Aorta (tissue), 5 donors: ENCODE measurements around the gene MON2. TPM values are rescaled to one million over a fixed set of nuclear protein-coding genes. Genes with fewer than 3 reads are reported as not detected.

Experiments used
- ATAC-seq: fragments of 200-7000 bp; cut with Tn5 transposase; one replicate; pipeline ENCODE4 v1.9.1; 2022; ENCODE audit warnings: moderate library complexity; ENCODE audit not compliant: low FRiP score
- DNase-seq, 2 donors: peaks; one replicate each; pipeline ENCODE4 v3.0.0-alpha.2; 2020
- H3K27ac ChIP-seq, 2 donors: one replicate each; pipeline ENCODE4 v1.5.1; 2013; ENCODE audit warnings: low read length in 2 of 2, mild to moderate bottlenecking in 2 of 2, moderate library complexity in 2 of 2, control low read depth in 1 of 2, inconsistent platforms in 1 of 2, low read depth in 1 of 2
- H3K27me3 ChIP-seq, 2 donors: one replicate each; pipeline ENCODE4 v1.6.1; 2013; ENCODE audit warnings: control low read depth in 1 of 2, low read length in 1 of 2, mild to moderate bottlenecking in 1 of 2, moderate library complexity in 1 of 2; ENCODE audit not compliant: insufficient read depth in 2 of 2, control insufficient read depth in 1 of 2
- H3K36me3 ChIP-seq, 2 donors: one replicate each; pipeline ENCODE4 v1.6.1; 2013; ENCODE audit warnings: control low read depth in 1 of 2, low read length in 1 of 2, mild to moderate bottlenecking in 1 of 2; ENCODE audit not compliant: insufficient read depth in 2 of 2, control insufficient read depth in 1 of 2
- H3K4me1 ChIP-seq, 2 donors: one replicate each; pipeline ENCODE4 v1.6.1; 2013; ENCODE audit warnings: low read length in 2 of 2, control low read depth in 1 of 2, mild to moderate bottlenecking in 1 of 2, moderate library complexity in 1 of 2; ENCODE audit not compliant: insufficient read depth in 2 of 2, control insufficient read depth in 1 of 2
- H3K4me3 ChIP-seq, 2 donors: one replicate each; pipeline ENCODE4 v1.5.1; 2013; ENCODE audit warnings: low read length in 2 of 2, control low read depth in 1 of 2, mild to moderate bottlenecking in 1 of 2
- H3K9me3 ChIP-seq: one replicate; pipeline ENCODE4 v1.6.1; 2013; ENCODE audit warnings: mild to moderate bottlenecking, low read length; ENCODE audit not compliant: control insufficient read depth
- WGBS, 2 donors: extraction: QIAGEN DNeasy Blood & Tissue Kit; methylation state at CpG; one replicate each; pipeline ENCODE4 v1.1.7; 2013; 5-methylcytosine and 5-hydroxymethylcytosine counted together
- intact Hi-C, 2 donors: fragments of 100-400 bp; cut with DNase I; formaldehyde crosslinking; loops; one replicate each; pipeline versions ENCODE4 v1.14.2 to v1.15.0; 2022
- polyA plus RNA-seq, 2 donors: library from polyadenylated mRNA; stranded (reverse); fragments of 200-250 nt; gene quantifications; one replicate each; pipeline ENCODE4 v1.2.3, GENCODE V29; 2013
- total RNA-seq, 2 donors: library from RNA; stranded (reverse); fragmentation: NEBNext Ultra II Directional; extraction: Animal tissue kit (Norgen Biotek cat#: 25700); gene quantifications; one replicate each; pipeline ENCODE4 v1.2.1, GENCODE V29; 2021
- donor health status: healthy with polysubstance abuse.
- donor health status: Bipolar disorder and iron deficiency.
- donor health status: DM: no; HTN: no; CAD: no.
- donor health status: DM: no; HTN: no; CAD: no.
- donor health status: DM: yes; HTN: yes; CAD: no.

MON2 gene
- total and polyA plus RNA-seq, 4 donors, result 3.6 to 106 (median 63.0) TPM

GRCh38 chr12:62603061-62603810, 136.6 kb downstream of the MON2 start:
- ATAC-seq, result peak; percentile 97
- H3K9me3 ChIP-seq, result no peaks in the 10 kb centered on the region
- intact Hi-C loops, result loop anchor here (2.0 to 5.0 kb wide), 2 partner anchors 136 to 192 kb away; partner anchors contain the start of gene MON2 (in 1 of the 2)

GRCh38 chr12:62603811-62604098, 137.1 kb downstream of the MON2 start:
- Histone ChIP-seq H3K27me3 (no peaks in the 10 kb centered on the region), H3K27ac (peak overlapping the region; percentile 72 to 100), H3K4me3 (peak overlapping the region; percentile 48 to 94), H3K36me3 (no peaks in the 10 kb centered on the region), H3K4me1 (no peaks in the 10 kb centered on the region), H3K9me3 (no peaks in the 10 kb centered on the region)
- ATAC-seq, result no peak
- no peak for DNase-seq
- intact Hi-C loops, result loop anchor here (2.0 to 5.0 kb wide), 2 partner anchors 136 to 191 kb away; partner anchors contain the start of gene MON2 (in 1 of the 2)
- WGBS, 2 donors, result 0% methylated on average over 14 of the region's 14 CpGs

More at GRCh38 chr12:62603061-62603810, 136.6 kb downstream of the MON2 start:
- no peaks in the 10 kb centered on the region for H3K27me3 ChIP-seq
- H3K4me3 ChIP-seq, result peak overlapping the region; percentile 48 to 94
- 0% methylated on average over 72 to 94 of the region's 94 CpGs for WGBS, 2 donors
- H3K4me1 ChIP-seq, result no peaks in the 10 kb centered on the region
- no peaks in the 10 kb centered on the region for H3K36me3 ChIP-seq
- H3K27ac ChIP-seq, result peak overlapping the region; percentile 72 to 100
- peak; percentile 93 to 95 for DNase-seq

- intact Hi-C loops, result loop anchor here in 1 of 2 donors (5.0 kb wide), 1 partner anchor 137 kb away; the partner anchor contains the start of gene MON2
- Histone ChIP-seq H3K36me3 (no peaks in the 10 kb centered on the region), H3K4me1 (peaks cover 0 to 3% of the 10 kb centered on the region in 2 donors), H3K27ac (no peak overlapping the region), H3K4me3 (peak overlapping the region; percentile 48 to 94), H3K27me3 (no peaks in the 10 kb centered on the region), H3K9me3 (no peaks in the 10 kb centered on the region)
- WGBS, 2 donors, result 2 to 5% methylated on average over 1 of the region's 1 CpG
- ATAC-seq (no peak), DNase-seq (no peak)
Observed at GRCh38 chr12:62604373-62604772, 137.7 kb downstream of the MON2 start.

- no peaks in the 10 kb centered on the region for H3K27me3 ChIP-seq
- DNase-seq, result no peak
- no peaks in the 10 kb centered on the region for H3K9me3 ChIP-seq
- H3K36me3 ChIP-seq, result no peaks in the 10 kb centered on the region
- ATAC-seq, result no peak
- intact Hi-C loops, result loop anchor here in 1 of 2 donors (5.0 kb wide), 1 partner anchor 138 kb away; the partner anchor contains the start of gene MON2
- H3K4me3 ChIP-seq, result peak overlapping the region; percentile 48 to 94
- H3K27ac ChIP-seq, result no peak overlapping the region
- WGBS, 2 donors, result 3 to 7% methylated on average over 4 of the region's 4 CpGs
- H3K4me1 ChIP-seq, result peaks cover 0 to 3% of the 10 kb centered on the region in 2 donors
Observed at GRCh38 chr12:62604871-62605270, 138.2 kb downstream of the MON2 start.

- DNase-seq (no peak), ATAC-seq (no peak)
- H3K4me1 ChIP-seq, result peaks cover 0 to 3% of the 10 kb centered on the region in 2 donors
- no peaks in the 10 kb centered on the region for H3K27me3 ChIP-seq
- H3K9me3 ChIP-seq, result no peaks in the 10 kb centered on the region
- no peaks in the 10 kb centered on the region for H3K36me3 ChIP-seq
- no peak overlapping the region for H3K4me3 ChIP-seq
- intact Hi-C loops, result no loop called here
- WGBS, 2 donors, result 93 to 96% methylated on average over 2 of the region's 2 CpGs
- no peak overlapping the region for H3K27ac ChIP-seq
Observed at GRCh38 chr12:62605981-62606380, 139.4 kb downstream of the MON2 start.

- H3K9me3 ChIP-seq, result no peaks in the 10 kb centered on the region
- intact Hi-C loops, result no loop called here
- WGBS, 2 donors, result 95 to 100% methylated on average over 1 of the region's 1 CpG
- no peak overlapping the region for H3K27ac ChIP-seq
- no peaks in the 10 kb centered on the region for H3K36me3 ChIP-seq
- DNase-seq, result no peak
- peaks cover 0 to 3% of the 10 kb centered on the region in 2 donors for H3K4me1 ChIP-seq
- no peaks in the 10 kb centered on the region for H3K27me3 ChIP-seq
- H3K4me3 ChIP-seq, result no peak overlapping the region
- ATAC-seq, result no peak
Observed at GRCh38 chr12:62606654-62607053, 140.0 kb downstream of the MON2 start.

- Histone ChIP-seq H3K9me3 (no peaks in the 10 kb centered on the region), H3K27me3 (no peaks in the 10 kb centered on the region), H3K36me3 (no peaks in the 10 kb centered on the region), H3K4me3 (no peak overlapping the region), H3K4me1 (peaks cover 0 to 3% of the 10 kb centered on the region in 2 donors), H3K27ac (no peak overlapping the region)
- WGBS, 2 donors, result 99 to 100% methylated on average over 1 of the region's 1 CpG
- DNase-seq, result no peak
- intact Hi-C loops, result no loop called here
- ATAC-seq, result no peak
Observed at GRCh38 chr12:62613081-62613480, 146.5 kb downstream of the MON2 start.

GRCh38 chr12:62618319-62618718, 151.7 kb downstream of the MON2 start:
- H3K36me3 ChIP-seq, result no peaks in the 10 kb centered on the region
- no peaks in the 10 kb centered on the region for H3K4me1 ChIP-seq
- no peaks in the 10 kb centered on the region for H3K9me3 ChIP-seq
- H3K27me3 ChIP-seq, result no peaks in the 10 kb centered on the region
- intact Hi-C loops, result no loop called here
- ATAC-seq (no peak), DNase-seq (no peak)
- H3K27ac ChIP-seq, result no peak overlapping the region
- no peak overlapping the region for H3K4me3 ChIP-seq

GRCh38 chr12:62618930-62619329, 152.3 kb downstream of the MON2 start:
- no peaks in the 10 kb centered on the region for H3K9me3 ChIP-seq
- WGBS, 2 donors, result 87 to 93% methylated on average over 2 of the region's 2 CpGs
- H3K36me3 ChIP-seq, result no peaks in the 10 kb centered on the region
- no peak overlapping the region for H3K27ac ChIP-seq
- no peak overlapping the region for H3K4me3 ChIP-seq
- H3K27me3 ChIP-seq, result no peaks in the 10 kb centered on the region
- intact Hi-C loops, result no loop called here
- no peak for DNase-seq
- ATAC-seq, result no peak
- no peaks in the 10 kb centered on the region for H3K4me1 ChIP-seq
